ENCODE results near the gene PPP1R18.
"Not testable (repeated sequence)": the region's sequence is repeated elsewhere in the genome, so short reads cannot be mapped to it uniquely, and the experiment has no call there.

The PPP1R18 gene

GRCh38 chr6:30686009-30686907, at the start of gene PPP1R18:
TSS of gene PPP1R18 (minus strand) at chr6:30686645. CDS start at chr6:30686018, 627 bp downstream.
- peak; percentile 18 for DNase-seq

GRCh38 chr6:30735668-30736314, 49.3 kb upstream of the PPP1R18 start:
- DNase-seq = no peak

GRCh38 chr6:30732237-30732943, 45.9 kb upstream of the PPP1R18 start:
- no peak for DNase-seq

- peak; percentile 84 for DNase-seq
Observed at GRCh38 chr6:30730601-30731435, 44.4 kb upstream of the PPP1R18 start.

- no peak for DNase-seq
Observed at GRCh38 chr6:30727920-30728553, 41.6 kb upstream of the PPP1R18 start.

GRCh38 chr6:30726506-30727413, 40.3 kb upstream of the PPP1R18 start:
- DNase-seq = no peak

- DNase-seq = no peak
Observed at GRCh38 chr6:30725713-30726505, 39.5 kb upstream of the PPP1R18 start.

GRCh38 chr6:30724906-30725667, 38.6 kb upstream of the PPP1R18 start:
- DNase-seq = no peak

- DNase-seq = not testable (repeated sequence)
Observed at GRCh38 chr6:30723843-30724741, 37.6 kb upstream of the PPP1R18 start.

- DNase-seq = not testable (repeated sequence)
Observed at GRCh38 chr6:30723159-30723842, 36.9 kb upstream of the PPP1R18 start.

- DNase-seq = peak; percentile 53
Observed at GRCh38 chr6:30722280-30723112, 36.1 kb upstream of the PPP1R18 start.

- DNase-seq = not testable (repeated sequence)
Observed at GRCh38 chr6:30722025-30722279, 35.5 kb upstream of the PPP1R18 start.

GRCh38 chr6:30721198-30722024, 35.0 kb upstream of the PPP1R18 start:
- peak; percentile 92 for DNase-seq

GRCh38 chr6:30720738-30721197, 34.3 kb upstream of the PPP1R18 start:
- peak; percentile 86 for DNase-seq
